ENCODE results near the gene PDGFB. TPM values are rescaled to one million over a fixed set of nuclear protein-coding genes. Genes with fewer than 3 reads are reported as not detected.

PDGFB gene
- polyA plus RNA-seq, 4 donors: 0.22 to 7.5 (median 2.8) TPM

GRCh38 chr22:39206491-39206890 is 38.3 kb downstream of the PDGFB start:
- FAIRE-seq (no peak), DNase-seq (no peak)
- no peaks in the 10 kb centered on the region for H3K4me1 ChIP-seq (ENCODE audit: control insufficient read depth in 3 of 3, insufficient read depth in 2 of 3, low read depth in 1 of 3, low read length in 2 of 3)
- H3K27ac ChIP-seq (ENCODE audit: low read depth in 1 of 3, low read length in 2 of 3): no peak overlapping the region
- H3K4me3 ChIP-seq (ENCODE audit: low read depth in 1 of 3, low read length in 3 of 3): no peak overlapping the region
- WGBS, 3 donors: 88 to 94% (median 93%) methylated on average over 6 to 7 of the region's 7 CpGs
- no peaks in the 10 kb centered on the region for H3K36me3 ChIP-seq (ENCODE audit: control insufficient read depth in 3 of 3, insufficient read depth in 2 of 3, low read depth in 1 of 3, low read length in 3 of 3)
- H3K9me3 ChIP-seq (ENCODE audit: control insufficient read depth in 2 of 2, insufficient read depth in 1 of 2, low read depth in 1 of 2, low read length in 1 of 2): no peaks in the 10 kb centered on the region
- H3K27me3 ChIP-seq (ENCODE audit: control insufficient read depth in 3 of 3, insufficient read depth in 3 of 3, low read length in 3 of 3): no peaks in the 10 kb centered on the region

- Histone ChIP-seq H3K4me1 (ENCODE audit: control insufficient read depth in 3 of 3, insufficient read depth in 2 of 3, low read depth in 1 of 3, low read length in 2 of 3) (no peaks in the 10 kb centered on the region), H3K27ac (ENCODE audit: low read depth in 1 of 3, low read length in 2 of 3) (no peak overlapping the region), H3K9me3 (ENCODE audit: control insufficient read depth in 2 of 2, insufficient read depth in 1 of 2, low read depth in 1 of 2, low read length in 1 of 2) (peaks cover 0 to 2% of the 10 kb centered on the region in 2 donors), H3K4me3 (ENCODE audit: low read depth in 1 of 3, low read length in 3 of 3) (no peak overlapping the region), H3K27me3 (ENCODE audit: control insufficient read depth in 3 of 3, insufficient read depth in 3 of 3, low read length in 3 of 3) (no peaks in the 10 kb centered on the region), H3K36me3 (ENCODE audit: control insufficient read depth in 3 of 3, insufficient read depth in 2 of 3, low read depth in 1 of 3, low read length in 3 of 3) (no peaks in the 10 kb centered on the region)
- DNase-seq (no peak), FAIRE-seq (no peak)
- 34 to 58% (median 58%) methylated on average over 8 of the region's 8 CpGs for WGBS, 3 donors
Observed at GRCh38 chr22:39205344-39206021, 39.3 kb downstream of the PDGFB start.

- no peak for DNase-seq
- 86 to 94% (median 87%) methylated on average over 8 of the region's 8 CpGs for WGBS, 3 donors
Observed at GRCh38 chr22:39204216-39204615, 40.6 kb downstream of the PDGFB start.

DNA sequence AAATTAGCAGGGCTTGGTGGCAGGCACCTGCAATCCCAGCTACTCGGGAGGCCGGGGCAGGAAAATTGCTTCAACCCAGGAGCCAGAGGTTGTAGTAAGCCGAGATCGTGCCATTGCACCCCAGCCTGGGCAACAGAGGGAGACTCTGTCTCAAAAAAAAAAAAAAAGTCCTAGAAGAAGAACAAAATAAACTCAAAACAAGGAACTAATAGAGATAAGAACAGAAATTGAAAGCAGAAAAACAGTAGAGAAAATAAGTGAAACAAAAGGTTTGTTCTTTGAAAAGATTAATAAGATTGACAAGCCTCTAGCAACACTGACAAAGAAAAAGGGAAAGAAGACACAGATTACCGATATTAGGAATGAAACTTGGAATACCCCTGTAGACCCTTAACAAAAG is 47.2 kb downstream of the PDGFB start:
- no peak overlapping the region for H3K27ac ChIP-seq (ENCODE audit: low read depth in 1 of 3, low read length in 2 of 3)
- no peaks in the 10 kb centered on the region for H3K4me1 ChIP-seq (ENCODE audit: control insufficient read depth in 3 of 3, insufficient read depth in 2 of 3, low read depth in 1 of 3, low read length in 2 of 3)
- FAIRE-seq (no peak), DNase-seq (no peak)
- 74 to 89% (median 88%) methylated on average over 5 of the region's 5 CpGs for WGBS, 3 donors
- no peaks in the 10 kb centered on the region for H3K36me3 ChIP-seq (ENCODE audit: control insufficient read depth in 3 of 3, insufficient read depth in 2 of 3, low read depth in 1 of 3, low read length in 3 of 3)
- H3K27me3 ChIP-seq (ENCODE audit: control insufficient read depth in 3 of 3, insufficient read depth in 3 of 3, low read length in 3 of 3): no peaks in the 10 kb centered on the region
- no peak overlapping the region for H3K4me3 ChIP-seq (ENCODE audit: low read depth in 1 of 3, low read length in 3 of 3)
- H3K9me3 ChIP-seq (ENCODE audit: control insufficient read depth in 2 of 2, insufficient read depth in 1 of 2, low read depth in 1 of 2, low read length in 1 of 2): peaks cover 0 to 12% of the 10 kb centered on the region in 2 donors

More at GRCh38 chr22:39204216-39204615, 40.6 kb downstream of the PDGFB start:
- no peaks in the 10 kb centered on the region for H3K36me3 ChIP-seq (ENCODE audit: control insufficient read depth in 3 of 3, insufficient read depth in 2 of 3, low read depth in 1 of 3, low read length in 3 of 3)
- peaks cover 0 to 2% of the 10 kb centered on the region in 2 donors for H3K9me3 ChIP-seq (ENCODE audit: control insufficient read depth in 2 of 2, insufficient read depth in 1 of 2, low read depth in 1 of 2, low read length in 1 of 2)
- FAIRE-seq: no peak
- no peaks in the 10 kb centered on the region for H3K4me1 ChIP-seq (ENCODE audit: control insufficient read depth in 3 of 3, insufficient read depth in 2 of 3, low read depth in 1 of 3, low read length in 2 of 3)
- no peak overlapping the region for H3K4me3 ChIP-seq (ENCODE audit: low read depth in 1 of 3, low read length in 3 of 3)
- H3K27ac ChIP-seq (ENCODE audit: low read depth in 1 of 3, low read length in 2 of 3): no peak overlapping the region
- H3K27me3 ChIP-seq (ENCODE audit: control insufficient read depth in 3 of 3, insufficient read depth in 3 of 3, low read length in 3 of 3): no peaks in the 10 kb centered on the region

- no peak overlapping the region for H3K27ac ChIP-seq (ENCODE audit: low read depth in 1 of 3, low read length in 2 of 3)
- no peaks in the 10 kb centered on the region for H3K27me3 ChIP-seq (ENCODE audit: control insufficient read depth in 3 of 3, insufficient read depth in 3 of 3, low read length in 3 of 3)
- no peaks in the 10 kb centered on the region for H3K4me1 ChIP-seq (ENCODE audit: control insufficient read depth in 3 of 3, insufficient read depth in 2 of 3, low read depth in 1 of 3, low read length in 2 of 3)
- DNase-seq: no peak
- no peak for FAIRE-seq
- no peak overlapping the region for H3K4me3 ChIP-seq (ENCODE audit: low read depth in 1 of 3, low read length in 3 of 3)
- H3K36me3 ChIP-seq (ENCODE audit: control insufficient read depth in 3 of 3, insufficient read depth in 2 of 3, low read depth in 1 of 3, low read length in 3 of 3): no peaks in the 10 kb centered on the region
- 3 to 89% (median 58%) methylated on average over 1 of the region's 1 CpG for WGBS, 3 donors
- H3K9me3 ChIP-seq (ENCODE audit: control insufficient read depth in 2 of 2, insufficient read depth in 1 of 2, low read depth in 1 of 2, low read length in 1 of 2): peaks cover 0 to 10% of the 10 kb centered on the region in 2 donors
Observed at GRCh38 chr22:39194098-39194497, 50.7 kb downstream of the PDGFB start.

DNA sequence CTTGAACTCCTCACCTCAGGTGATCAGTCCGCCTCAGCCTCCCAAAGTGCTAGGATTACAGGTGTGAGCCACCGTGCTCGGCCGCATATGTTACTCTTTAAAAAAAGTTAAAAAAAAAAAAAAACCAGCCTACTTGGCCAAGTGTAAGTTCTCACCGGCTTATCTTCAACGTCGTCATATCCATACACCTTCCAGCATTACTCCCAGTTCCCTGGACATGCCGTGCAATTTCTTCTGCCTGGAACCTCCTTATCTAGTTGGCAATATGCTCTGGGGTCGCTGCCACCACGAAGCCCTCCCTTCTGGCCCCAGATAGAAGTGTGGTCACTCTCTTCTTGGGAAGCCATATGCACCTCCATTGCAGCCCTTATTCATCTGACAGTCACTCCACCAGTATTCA is 56.0 kb downstream of the PDGFB start:
- FAIRE-seq (no peak), DNase-seq (no peak)
- Histone ChIP-seq H3K4me1 (ENCODE audit: control insufficient read depth in 3 of 3, insufficient read depth in 2 of 3, low read depth in 1 of 3, low read length in 2 of 3) (no peaks in the 10 kb centered on the region), H3K27me3 (ENCODE audit: control insufficient read depth in 3 of 3, insufficient read depth in 3 of 3, low read length in 3 of 3) (peaks cover 0 to 2% (median 0%) of the 10 kb centered on the region in 3 donors), H3K4me3 (ENCODE audit: low read depth in 1 of 3, low read length in 3 of 3) (no peak overlapping the region), H3K27ac (ENCODE audit: low read depth in 1 of 3, low read length in 2 of 3) (no peak overlapping the region), H3K36me3 (ENCODE audit: control insufficient read depth in 3 of 3, insufficient read depth in 2 of 3, low read depth in 1 of 3, low read length in 3 of 3) (no peaks in the 10 kb centered on the region), H3K9me3 (ENCODE audit: control insufficient read depth in 2 of 2, insufficient read depth in 1 of 2, low read depth in 1 of 2, low read length in 1 of 2) (peaks cover 0 to 2% of the 10 kb centered on the region in 2 donors)
- WGBS, 3 donors: 47 to 79% (median 56%) methylated on average over 10 of the region's 10 CpGs

DNA sequence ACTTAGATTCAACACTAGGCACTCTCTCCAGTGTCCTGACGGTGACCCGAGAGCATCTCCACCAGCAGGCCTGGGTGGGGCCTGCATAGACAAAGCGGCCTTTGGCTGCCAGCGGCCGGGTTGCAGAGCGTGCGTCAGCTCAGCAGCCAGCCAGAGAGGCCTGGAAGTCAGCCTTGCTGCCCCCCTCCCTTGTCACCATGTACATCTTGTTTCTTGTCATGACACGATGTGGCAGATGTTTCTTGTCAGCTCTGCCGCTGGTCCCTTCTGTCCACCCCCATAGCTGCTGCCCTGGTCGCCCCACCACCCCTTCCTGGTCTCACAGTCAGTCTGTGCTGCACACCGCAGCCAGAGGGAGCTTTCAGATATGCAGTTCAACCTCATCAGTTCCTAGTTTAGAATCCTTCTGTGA is 59.2 kb downstream of the PDGFB start:
- H3K4me1 ChIP-seq (ENCODE audit: control insufficient read depth in 3 of 3, insufficient read depth in 2 of 3, low read depth in 1 of 3, low read length in 2 of 3): no peaks in the 10 kb centered on the region
- H3K27me3 ChIP-seq (ENCODE audit: control insufficient read depth in 3 of 3, insufficient read depth in 3 of 3, low read length in 3 of 3): peaks cover 0 to 2% (median 0%) of the 10 kb centered on the region in 3 donors
- no peaks in the 10 kb centered on the region for H3K36me3 ChIP-seq (ENCODE audit: control insufficient read depth in 3 of 3, insufficient read depth in 2 of 3, low read depth in 1 of 3, low read length in 3 of 3)
- no peak overlapping the region for H3K4me3 ChIP-seq (ENCODE audit: low read depth in 1 of 3, low read length in 3 of 3)
- H3K27ac ChIP-seq (ENCODE audit: low read depth in 1 of 3, low read length in 2 of 3): peak overlapping the region in 2 of 3 donors; percentile 1 to 92
- DNase-seq: no peak
- WGBS, 3 donors: 56 to 77% (median 69%) methylated on average over 11 of the region's 11 CpGs
- no peak for FAIRE-seq
- H3K9me3 ChIP-seq (ENCODE audit: control insufficient read depth in 2 of 2, insufficient read depth in 1 of 2, low read depth in 1 of 2, low read length in 1 of 2): peaks cover 0 to 7% of the 10 kb centered on the region in 2 donors

DNA sequence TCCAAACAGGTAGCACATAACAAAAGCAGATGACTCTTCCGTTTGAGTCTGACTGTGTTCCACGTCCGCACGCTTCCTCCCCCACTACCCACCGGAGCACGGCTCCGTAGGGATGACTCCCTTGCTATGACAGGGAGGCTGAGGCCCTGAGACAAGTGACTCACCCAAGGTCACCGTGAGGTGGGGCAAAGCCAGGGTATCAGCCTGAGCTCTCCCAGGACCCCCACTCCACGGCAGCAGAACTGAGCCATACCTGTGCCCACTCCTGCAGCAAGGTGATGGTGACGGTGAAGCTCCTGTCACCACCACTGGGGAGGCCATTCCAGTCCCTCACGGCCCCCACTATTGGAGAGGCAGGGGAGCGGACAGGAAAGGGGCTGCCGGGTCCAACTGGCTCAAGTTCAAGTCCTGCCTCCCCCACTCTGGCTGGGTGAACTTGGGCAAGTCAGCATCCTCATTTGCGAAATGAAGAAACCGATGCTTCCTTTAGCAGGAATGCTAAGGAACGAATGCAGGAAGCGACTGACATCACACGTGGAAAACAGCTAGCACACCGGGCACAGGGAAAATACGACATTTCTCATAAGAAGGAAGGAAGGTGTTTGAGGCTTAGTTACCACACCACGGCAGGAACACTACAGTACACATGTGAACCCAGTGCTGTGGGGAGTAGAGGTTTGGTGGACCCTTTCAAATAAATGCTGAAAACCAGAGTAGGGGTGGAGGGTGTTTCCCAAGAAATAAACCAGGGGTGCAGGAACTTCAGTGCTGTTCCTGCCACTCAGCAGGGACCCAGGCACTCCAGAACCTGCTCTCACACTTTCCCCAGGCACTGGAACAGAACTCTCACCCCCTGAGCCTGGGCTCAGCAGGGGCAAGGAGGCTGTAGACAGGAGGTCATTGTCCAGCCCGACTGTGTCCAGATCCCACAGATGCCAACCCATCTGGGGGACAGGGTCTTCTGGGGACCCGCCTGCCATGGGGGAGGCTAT is 59.9 kb downstream of the PDGFB start:
- Histone ChIP-seq H3K27me3 (ENCODE audit: control insufficient read depth in 3 of 3, insufficient read depth in 3 of 3, low read length in 3 of 3) (peaks cover 0 to 2% (median 0%) of the 10 kb centered on the region in 3 donors), H3K9me3 (ENCODE audit: control insufficient read depth in 2 of 2, insufficient read depth in 1 of 2, low read depth in 1 of 2, low read length in 1 of 2) (peaks cover 0 to 7% of the 10 kb centered on the region in 2 donors), H3K27ac (ENCODE audit: low read depth in 1 of 3, low read length in 2 of 3) (peak overlapping the region in 2 of 3 donors; percentile 28 to 92), H3K4me3 (ENCODE audit: low read depth in 1 of 3, low read length in 3 of 3) (no peak overlapping the region), H3K36me3 (ENCODE audit: control insufficient read depth in 3 of 3, insufficient read depth in 2 of 3, low read depth in 1 of 3, low read length in 3 of 3) (no peaks in the 10 kb centered on the region), H3K4me1 (ENCODE audit: control insufficient read depth in 3 of 3, insufficient read depth in 2 of 3, low read depth in 1 of 3, low read length in 2 of 3) (no peaks in the 10 kb centered on the region)
- WGBS, 3 donors: 71 to 83% (median 72%) methylated on average over 23 of the region's 23 CpGs
- FAIRE-seq (no peak), DNase-seq (no peak)
